Cardiac fibroblast (primary cell): ENCODE measurements around the gene ANXA4.
A peak's percentile ranks its signal among the peaks of the same experiment; 100 is the strongest.

ENCODE experiments used
- DNase-seq, 2 donors: peaks; one replicate each; pipeline versions ENCODE4 v3.0.0 to v3.0.0-alpha.2; 2010; ENCODE audit warnings: low read depth in 2 of 2
- H3K4me3 ChIP-seq, 2 donors: replicated peaks in 1 of 2; 1 replicate in 1 of 2; 2 replicates in 1 of 2; pipeline ENCODE4 v1.5.1; 2011; ENCODE audit warnings: low read depth in 2 of 2, low read length in 2 of 2, mild to moderate bottlenecking in 2 of 2, moderate library complexity in 1 of 2
- TF ChIP-seq, protein P1 (sequence below): IDR thresholded peaks from one replicate; pipeline ENCODE4 v1.5.1; 2011; ENCODE audit warnings: low read depth, mild to moderate bottlenecking, low read length, inconsistent platforms

ANXA4 gene

GRCh38 chr2:69720404-69720803 lies 21.5 kb upstream of the ANXA4 start:
- TF ChIP-seq, protein P1, sequence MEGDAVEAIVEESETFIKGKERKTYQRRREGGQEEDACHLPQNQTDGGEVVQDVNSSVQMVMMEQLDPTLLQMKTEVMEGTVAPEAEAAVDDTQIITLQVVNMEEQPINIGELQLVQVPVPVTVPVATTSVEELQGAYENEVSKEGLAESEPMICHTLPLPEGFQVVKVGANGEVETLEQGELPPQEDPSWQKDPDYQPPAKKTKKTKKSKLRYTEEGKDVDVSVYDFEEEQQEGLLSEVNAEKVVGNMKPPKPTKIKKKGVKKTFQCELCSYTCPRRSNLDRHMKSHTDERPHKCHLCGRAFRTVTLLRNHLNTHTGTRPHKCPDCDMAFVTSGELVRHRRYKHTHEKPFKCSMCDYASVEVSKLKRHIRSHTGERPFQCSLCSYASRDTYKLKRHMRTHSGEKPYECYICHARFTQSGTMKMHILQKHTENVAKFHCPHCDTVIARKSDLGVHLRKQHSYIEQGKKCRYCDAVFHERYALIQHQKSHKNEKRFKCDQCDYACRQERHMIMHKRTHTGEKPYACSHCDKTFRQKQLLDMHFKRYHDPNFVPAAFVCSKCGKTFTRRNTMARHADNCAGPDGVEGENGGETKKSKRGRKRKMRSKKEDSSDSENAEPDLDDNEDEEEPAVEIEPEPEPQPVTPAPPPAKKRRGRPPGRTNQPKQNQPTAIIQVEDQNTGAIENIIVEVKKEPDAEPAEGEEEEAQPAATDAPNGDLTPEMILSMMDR: peak; percentile 61
- H3K4me3 ChIP-seq: no peak overlapping the region
- DNase-seq: peak; percentile 21 to 32

DNA sequence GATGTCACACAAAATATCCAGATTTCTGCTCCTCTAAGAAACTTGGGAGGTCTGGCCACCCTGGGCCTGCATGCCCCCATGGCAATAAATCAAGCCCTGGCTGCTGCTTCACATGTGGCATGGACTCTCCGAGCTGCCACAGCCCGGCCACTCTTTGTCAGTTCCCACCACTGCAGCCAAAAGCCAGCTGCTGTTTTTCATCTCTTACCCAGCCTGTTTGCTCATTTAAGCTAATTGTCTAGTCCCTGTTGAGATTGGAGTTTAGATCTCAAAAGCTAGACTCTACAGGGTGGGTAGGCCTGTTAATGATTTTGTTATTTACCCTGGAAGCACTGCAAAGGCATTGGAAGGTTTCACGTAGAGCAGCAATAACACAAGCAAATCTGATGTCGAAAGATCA lies 20.9 kb upstream of the ANXA4 start:
- TF ChIP-seq, protein P1: no peak
- DNase-seq: no peak
- H3K4me3 ChIP-seq: no peak overlapping the region

- no peak for DNase-seq
- TF ChIP-seq, protein P1: no peak
- no peak overlapping the region for H3K4me3 ChIP-seq
Observed at GRCh38 chr2:69723791-69724190, 18.1 kb upstream of the ANXA4 start.

GRCh38 chr2:69724540-69725159 lies 17.3 kb upstream of the ANXA4 start:
- TF ChIP-seq, protein P1: peak; percentile 89
- peak overlapping the region in 1 of 2 donors; percentile 38 for H3K4me3 ChIP-seq
- peak; percentile 82 to 85 for DNase-seq

DNA sequence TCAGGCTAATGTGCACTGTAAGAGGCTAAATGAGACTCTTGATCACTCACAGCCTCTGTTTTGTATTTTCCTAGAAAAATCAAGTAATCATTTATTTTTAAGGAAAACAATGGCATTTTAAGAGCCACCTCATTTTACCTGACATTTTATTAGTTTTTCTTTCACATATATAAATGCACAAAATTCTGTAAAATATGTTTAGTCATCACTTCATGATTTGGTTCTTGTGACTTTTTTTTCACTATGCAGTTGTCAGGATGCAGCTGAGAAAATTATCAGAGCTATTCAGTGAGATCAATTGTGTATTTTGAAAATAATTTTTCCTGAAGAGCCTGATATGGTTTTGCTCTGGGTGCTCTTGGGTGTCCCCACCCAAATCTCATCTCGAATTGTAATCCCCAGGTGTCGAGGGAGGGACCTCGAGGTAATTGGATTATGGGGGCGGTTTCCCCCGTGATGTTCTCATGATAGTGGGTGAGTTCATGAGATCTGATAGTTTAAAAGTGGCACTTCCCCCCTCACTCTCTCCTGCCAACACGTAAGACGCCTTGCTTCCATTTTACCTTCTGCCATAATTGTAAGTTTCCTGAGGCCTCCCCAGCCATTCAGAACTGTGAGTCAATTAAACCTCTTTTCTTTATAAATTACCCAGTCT lies 16.1 kb upstream of the ANXA4 start:
- H3K4me3 ChIP-seq: no peak overlapping the region
- no peak for DNase-seq
- TF ChIP-seq, protein P1: no peak

- H3K4me3 ChIP-seq: no peak overlapping the region
- DNase-seq: no peak
- TF ChIP-seq, protein P1: no peak
Observed at GRCh38 chr2:69729266-69729665, 12.7 kb upstream of the ANXA4 start.
